HG02870 (cell line): ENCODE measurements around the gene RAB37.
A peak's percentile ranks its signal among the peaks of the same experiment; 100 is the strongest.

Source experiments
- ATAC-seq: cut with Tn5 transposase; IDR thresholded peaks from one replicate; pipeline ENCODE4 v1.9.1; 2021; ENCODE audit warnings: mild to moderate bottlenecking, moderate library complexity; ENCODE audit not compliant: unreplicated experiment

Gene RAB37

GRCh38 chr17:74728033-74728701 is 8.9 kb upstream of the RAB37 start:
- no peak for ATAC-seq

GRCh38 chr17:74728702-74729075 is 8.4 kb upstream of the RAB37 start:
- ATAC-seq, result no peak

- ATAC-seq, result no peak
Observed at GRCh38 chr17:74729368-74729767, 7.7 kb upstream of the RAB37 start.

DNA sequence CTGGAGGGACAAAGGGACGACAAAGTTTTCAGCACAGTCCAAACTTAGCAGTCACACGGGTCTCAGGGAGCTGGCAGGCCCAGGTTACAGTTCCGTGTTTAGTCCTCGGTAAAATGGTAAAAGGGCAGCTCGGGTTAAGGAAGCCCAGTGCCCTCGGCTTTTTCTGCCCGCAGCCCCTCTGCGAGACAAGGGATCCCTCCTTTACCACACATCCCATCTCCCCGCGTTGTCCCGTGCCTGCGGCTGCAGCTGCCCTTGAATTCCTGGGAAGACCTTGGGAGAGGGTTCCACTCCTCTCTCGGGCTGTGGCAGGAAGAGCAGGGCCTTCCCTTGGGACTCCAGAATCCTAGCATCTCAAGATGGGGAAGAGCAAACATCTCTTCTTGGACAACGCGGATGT is 7.2 kb upstream of the RAB37 start:
- no peak for ATAC-seq

DNA sequence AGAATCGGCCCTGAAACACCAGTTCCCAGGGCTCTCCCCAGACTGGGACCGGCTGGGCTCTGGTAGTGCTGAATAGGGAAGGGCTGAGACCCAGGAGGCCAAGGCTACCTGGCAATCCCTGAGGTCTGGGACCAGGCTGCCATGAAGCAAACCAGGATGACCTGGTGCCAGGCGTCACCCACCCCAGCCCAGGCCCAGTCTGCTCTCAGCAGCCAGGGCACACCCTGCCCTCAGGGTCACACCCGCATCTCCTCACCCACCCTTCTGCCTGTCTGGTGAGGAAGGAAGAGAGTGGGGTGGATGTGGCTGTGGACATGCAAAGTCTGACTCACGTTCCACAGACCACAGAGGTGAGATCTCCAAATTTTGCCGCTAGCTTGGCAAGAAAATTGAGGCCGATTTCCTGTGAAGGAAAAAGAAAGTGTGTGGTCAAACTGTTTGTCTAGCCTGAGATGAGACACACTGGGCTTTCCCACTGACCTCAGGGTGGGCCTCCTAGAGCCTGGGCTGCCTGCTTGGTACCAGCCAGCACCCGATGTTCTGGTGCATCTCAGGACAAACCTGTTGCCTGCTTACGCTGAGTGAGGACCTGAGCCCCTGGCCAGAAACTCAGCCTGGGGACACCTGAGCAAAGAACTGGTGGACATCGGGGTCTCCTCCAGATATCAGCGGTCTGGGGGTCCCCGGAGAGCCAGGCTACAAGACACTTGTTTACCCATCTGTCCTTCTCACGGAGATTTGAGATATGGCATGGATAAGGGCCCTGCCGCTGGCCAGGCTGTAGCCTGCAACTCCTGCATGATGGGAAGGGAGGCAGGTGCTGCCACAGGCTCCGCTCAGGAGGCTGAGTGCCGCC is 6.3 kb upstream of the RAB37 start:
- no peak for ATAC-seq

GRCh38 chr17:74731347-74731605 is 5.8 kb upstream of the RAB37 start:
- ATAC-seq, result no peak

- ATAC-seq, result no peak
Observed at GRCh38 chr17:74732042-74732867, 4.8 kb upstream of the RAB37 start.

- ATAC-seq, result no peak
Observed at GRCh38 chr17:74733365-74734122, 3.5 kb upstream of the RAB37 start.

DNA sequence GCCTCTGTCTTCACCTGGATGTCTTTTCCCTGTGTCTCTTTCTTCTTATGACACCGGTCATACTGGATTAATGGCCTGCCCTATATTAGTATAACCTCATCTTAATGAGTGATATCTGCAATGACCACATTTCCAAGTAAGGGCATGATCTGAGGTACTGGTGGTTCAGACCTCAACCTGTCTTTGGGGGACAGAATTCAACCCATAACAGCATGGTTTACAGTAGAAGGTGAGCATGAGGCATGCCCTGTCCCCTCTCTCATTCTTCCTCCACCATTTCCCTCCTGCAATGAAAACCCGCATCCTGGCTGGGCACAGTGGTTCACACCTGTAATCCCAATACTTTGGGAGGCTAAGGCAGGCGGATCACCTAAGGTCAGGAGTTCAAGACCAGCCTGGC is 2.8 kb upstream of the RAB37 start:
- ATAC-seq, result no peak

- ATAC-seq, result no peak
Observed at GRCh38 chr17:74737299-74738050, 419 bp downstream of the RAB37 start.

DNA sequence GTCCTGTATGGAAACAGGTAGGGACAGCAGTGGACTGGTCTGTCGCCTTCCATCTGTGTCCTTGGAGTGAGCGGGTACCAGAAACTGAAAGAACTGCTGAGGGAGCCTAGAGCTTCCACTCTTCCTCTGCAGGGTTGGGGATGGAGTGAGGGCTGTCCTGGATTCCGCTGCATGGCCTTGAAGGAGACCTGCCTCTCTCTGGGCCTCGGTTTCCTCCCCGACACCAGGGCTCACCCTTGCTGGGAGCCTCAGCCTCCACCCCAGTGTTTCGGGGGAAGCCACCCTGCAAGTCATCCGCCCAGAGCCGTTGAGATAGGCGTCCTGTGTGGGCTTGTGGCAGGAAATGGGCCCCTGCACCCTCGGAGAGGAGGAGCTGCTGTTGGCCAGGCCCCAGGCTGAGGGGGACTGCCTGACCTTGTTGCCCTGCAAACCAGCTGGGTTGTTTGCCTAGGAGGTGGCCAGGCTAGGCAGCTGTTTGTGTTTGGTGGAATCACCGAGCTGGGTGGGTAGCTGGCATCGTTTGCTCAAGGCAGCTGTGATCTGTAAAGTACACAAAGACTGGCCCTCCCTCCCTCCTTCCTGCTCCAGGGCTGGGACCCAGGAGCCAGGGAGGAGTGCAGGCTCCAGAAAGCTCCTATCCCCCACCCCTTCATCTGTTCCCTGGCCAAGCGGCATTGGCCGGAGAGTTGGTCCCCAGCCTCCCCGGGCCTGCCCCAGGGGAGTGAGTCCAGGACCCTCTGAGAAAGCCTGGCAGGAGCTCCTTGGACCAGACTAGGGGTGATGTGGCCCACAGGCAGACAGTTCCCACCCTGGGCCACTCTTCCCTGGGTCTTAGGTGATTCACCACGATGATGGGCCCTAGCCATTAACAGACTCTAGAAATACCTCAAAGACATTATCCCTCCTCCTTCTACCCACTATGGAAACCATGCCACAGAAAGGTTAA is 1.3 kb downstream of the RAB37 start:
- ATAC-seq, result peak; percentile 52

DNA sequence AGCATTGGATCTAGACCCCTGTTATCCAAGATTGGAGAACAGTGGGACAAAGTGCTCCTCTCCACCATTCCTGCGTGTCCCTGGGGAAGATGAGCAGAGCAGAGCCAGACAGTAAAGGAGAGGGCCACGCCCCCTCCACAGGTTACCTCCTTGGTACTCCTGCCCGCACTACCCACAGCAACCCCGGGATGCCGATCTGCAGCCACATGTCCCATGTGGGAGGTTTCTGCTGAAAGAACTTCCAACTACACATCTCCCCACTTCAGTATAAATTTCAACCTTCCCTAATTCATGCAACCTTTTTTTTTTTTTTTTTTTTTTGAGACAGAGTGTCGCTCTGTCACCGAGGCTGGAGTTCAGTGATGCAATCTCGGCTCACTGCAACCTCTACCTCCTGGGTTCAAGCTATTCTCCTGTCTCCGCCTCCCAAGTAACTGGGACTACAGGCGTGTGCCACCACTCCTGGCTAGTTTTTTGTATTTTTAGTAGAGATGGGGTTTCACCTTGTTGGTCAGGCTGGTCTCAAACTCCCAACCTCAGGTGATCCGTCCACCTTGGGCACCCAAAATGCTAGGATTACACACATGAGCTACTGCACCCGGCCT is 2.3 kb downstream of the RAB37 start:
- ATAC-seq, result no peak

- no peak for ATAC-seq
Observed at GRCh38 chr17:74740173-74740572, 3.1 kb downstream of the RAB37 start.

DNA sequence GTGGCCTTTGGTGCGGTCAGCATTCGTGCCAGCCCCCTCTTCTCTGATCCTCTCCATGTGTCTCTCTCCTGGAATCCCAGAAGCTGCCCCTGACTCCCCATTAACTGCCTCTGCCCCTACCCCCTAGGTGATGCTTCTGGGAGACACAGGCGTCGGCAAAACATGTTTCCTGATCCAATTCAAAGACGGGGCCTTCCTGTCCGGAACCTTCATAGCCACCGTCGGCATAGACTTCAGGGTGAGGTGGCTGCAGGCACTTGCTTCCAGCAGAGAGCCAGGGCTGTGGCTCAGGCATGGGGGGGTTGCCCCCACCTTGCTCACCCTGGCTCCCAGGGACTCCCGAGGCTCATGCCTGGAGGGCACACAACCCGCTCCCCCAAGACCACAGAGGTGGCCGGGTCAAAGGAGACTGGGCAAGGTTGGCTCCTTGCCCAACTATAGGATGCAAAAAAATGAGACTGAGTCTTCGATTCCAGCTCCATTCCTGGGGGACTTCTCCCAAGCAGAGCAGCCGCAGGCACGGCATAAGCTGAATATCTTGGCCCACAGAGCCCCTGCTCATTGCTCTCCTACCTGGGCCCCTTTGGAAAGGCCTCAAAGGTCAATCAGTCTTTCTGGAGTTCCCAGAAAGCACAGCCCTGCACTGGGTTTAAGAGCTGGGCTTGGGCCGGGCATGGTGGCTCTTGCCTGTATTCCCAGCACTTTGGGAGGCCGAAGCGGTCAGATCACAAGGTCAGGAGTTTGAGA is 3.8 kb downstream of the RAB37 start:
- no peak for ATAC-seq

GRCh38 chr17:74742153-74742515 is 5.1 kb downstream of the RAB37 start:
- no peak for ATAC-seq

DNA sequence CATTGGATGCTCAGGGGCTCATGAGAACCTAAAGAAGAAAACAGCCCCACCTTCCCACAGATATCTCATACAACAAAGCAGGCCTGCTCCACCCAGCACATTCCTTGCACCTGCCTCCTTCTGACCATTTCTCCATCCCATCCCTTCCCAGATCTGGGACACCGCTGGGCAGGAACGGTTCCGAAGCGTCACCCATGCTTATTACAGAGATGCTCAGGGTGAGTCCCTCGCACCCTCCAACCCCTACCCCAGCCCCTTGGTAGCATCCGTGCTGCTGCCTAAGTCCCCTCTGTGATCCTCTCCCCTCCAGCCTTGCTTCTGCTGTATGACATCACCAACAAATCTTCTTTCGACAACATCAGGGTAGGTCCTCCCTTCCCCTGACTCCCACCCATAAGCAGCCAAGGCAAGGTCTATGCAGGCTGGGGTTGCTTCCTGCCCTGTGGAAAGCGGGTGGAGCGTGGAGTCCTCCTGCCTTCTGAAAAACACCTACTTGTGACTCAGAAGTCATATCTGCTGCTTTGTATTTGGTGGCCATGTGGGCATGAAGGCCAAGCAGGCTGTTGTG is 6.0 kb downstream of the RAB37 start:
- ATAC-seq, result no peak

DNA sequence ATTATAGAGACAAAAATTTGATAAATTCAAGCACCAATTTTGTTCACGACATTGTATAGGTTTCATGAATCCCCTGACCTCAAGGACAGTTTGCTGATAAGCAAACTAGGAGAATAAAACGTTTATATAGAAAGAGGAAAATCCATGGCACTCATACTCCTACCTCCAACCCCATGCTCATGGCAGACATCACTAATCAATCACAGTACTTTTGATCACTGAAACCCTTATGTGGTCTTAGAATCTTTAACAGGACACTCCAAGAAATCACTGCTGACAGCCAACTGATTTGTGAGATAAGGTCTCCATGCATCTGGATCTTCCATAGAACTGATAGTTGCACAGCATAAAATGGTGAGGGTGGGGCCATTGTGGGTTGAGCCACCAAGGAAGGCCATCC is 6.7 kb downstream of the RAB37 start:
- no peak for ATAC-seq

- no peak for ATAC-seq
Observed at GRCh38 chr17:74744349-74744713, 7.3 kb downstream of the RAB37 start.
